Activated CD4-positive, alpha-beta T cell treated with anti-CD3 and anti-CD28 coated beads, Interleukin-2, amount 50 U/mL, for 48 hours (primary cell): Measurements from ENCODE around the gene CAP2.

ENCODE experiments used
- DNase-seq, 2 experiments: peaks; one replicate each; pipeline ENCODE4 v3.0.0-alpha.2; 2020

Gene CAP2

DNA sequence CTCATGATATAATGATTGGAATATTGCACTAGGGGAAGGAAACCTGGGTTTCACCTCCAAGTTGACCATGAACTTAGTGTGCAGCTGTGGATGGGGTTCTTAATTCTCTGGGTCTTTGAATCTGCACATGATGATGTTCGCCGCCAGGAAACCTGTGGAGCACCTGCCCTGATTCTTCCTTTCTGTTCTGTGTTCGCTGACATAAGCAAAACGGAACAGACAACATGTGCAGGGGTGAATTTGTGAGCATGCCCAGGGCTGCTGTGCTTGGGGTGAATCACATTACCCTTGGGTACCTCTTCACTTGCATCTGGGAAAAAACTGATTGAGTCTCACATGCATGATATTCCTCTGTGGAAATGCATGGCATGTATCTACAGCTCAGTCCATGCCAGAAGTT, 48.8 kb downstream of the CAP2 start:
- no peak for DNase-seq

DNA sequence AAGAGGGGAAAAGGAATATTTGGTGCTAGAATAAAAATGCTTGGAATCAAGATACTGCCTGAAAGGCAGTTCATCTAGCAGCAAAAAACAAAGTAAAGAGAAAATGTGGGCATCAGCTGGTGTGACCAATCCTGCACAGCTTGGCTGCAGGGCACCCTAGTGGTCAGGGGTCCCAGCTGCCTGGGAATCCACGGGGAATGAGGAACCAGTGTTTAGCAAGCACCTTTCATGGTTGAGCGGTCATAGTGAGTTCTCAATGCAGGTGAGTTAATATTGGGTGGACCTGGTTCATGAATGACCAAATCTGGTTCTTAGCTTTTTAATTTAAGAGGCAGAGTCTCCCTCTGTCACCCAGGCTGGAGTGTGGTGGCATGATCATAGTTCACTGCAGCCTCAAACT, 53.3 kb downstream of the CAP2 start:
- DNase-seq: no peak

DNA sequence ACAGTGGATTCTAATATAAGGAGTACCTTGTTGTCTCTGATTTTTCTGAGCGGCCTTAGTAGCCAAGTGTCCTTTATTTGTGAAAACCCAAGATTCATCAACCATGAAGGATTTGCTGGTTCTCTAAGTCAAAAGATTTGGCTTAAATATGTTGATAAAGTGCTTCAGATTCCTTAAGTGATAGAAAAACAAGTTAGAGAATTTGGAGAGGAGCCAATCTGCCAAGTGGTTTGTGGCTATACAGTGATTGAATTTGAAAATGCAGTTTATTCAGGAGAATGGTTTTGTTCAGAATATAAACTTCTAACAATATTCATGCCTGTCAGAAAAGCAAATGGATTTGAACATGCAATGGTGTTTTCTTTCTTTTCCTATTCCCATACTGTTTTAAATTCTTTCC, 54.8 kb downstream of the CAP2 start:
- DNase-seq: no peak

DNA sequence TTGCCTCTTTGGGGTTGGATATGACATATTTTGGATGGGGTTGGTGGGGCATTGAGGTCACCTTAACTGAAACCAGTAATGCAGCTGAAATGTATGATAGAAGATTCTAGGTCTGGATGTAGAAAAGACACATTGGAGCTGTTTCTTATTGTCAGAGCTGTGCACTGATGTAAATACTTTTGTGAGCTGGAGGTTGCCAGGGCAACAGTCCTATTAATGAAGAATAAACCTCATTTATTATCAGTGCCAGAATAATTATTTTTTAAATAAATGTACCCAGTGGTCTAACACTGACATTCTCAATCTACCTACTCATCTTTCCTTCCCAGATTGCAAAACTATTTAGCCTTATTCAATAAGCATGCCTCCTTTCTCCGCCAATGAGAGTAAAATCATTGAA, 57.0 kb downstream of the CAP2 start:
- DNase-seq: no peak

DNA sequence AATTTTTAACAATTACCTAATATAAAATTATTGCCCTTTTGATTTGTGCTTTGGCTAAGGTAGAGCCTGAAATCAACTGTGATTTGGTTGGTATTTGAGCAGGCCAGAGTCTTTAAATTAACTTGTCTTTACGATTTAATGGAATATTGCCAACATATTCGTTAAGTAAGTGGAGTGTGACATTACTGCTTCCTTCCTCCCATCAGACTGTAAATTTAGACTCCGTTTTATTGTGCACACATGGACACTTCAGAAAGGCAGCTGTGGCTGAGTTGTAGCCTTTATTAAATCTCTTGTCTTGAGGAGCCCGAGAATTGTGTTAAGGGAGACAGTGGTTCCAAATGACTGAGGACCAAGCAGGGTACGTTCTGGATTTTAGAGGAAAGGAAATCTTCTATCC, 57.4 kb downstream of the CAP2 start:
- DNase-seq: no peak

DNA sequence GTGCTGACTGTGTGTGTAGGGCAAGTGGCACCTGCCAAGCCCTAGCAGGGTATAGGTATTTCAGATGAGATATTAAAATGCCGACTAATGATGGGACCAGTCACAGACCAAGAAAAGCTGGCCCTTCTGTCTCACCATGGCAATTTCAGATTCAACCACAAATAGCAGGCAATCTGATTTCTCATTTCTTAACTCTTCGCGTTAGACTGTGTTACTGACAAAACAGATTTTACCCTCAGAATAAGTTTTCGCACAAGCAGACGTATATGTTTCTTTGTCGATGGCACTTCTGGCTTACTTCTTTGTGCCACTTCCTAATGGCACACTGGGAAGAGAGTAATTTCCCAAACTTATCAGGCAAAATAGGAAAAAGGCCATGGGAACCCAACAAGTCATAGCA, 58.7 kb downstream of the CAP2 start:
- no peak for DNase-seq

DNA sequence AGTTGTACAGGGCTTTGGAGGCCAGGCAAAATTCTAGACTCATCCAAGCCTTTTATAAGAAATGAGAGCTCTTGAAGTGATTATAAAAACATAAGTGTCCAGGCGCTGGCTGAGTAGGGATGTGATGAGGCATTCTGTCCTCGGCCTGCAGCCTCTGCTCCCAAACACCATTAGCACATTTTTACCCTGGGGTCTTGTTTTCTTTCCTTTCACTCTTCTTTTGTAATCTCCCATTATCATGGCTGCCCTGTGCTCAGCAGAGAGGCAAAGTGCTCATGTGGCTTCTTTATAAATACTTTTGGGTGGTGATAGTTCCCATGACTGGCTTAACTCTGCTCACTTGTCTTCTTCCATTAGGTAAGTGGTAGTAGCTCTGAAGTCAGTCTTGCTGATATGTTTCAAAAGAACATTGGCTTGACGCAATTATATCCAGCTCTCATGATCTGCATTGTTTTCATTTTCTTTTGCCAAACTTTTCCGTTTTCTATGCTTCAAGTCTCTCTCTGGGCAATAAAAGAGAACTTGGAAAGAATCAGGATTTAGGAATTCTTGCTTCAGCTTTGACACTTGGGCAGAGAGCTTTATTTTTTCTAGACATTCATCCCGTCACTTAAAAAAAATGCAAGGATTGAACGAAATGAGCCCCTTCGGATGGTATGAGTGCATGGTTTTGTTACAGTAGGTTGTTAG, 61.1 kb downstream of the CAP2 start:
- DNase-seq: no peak

DNA sequence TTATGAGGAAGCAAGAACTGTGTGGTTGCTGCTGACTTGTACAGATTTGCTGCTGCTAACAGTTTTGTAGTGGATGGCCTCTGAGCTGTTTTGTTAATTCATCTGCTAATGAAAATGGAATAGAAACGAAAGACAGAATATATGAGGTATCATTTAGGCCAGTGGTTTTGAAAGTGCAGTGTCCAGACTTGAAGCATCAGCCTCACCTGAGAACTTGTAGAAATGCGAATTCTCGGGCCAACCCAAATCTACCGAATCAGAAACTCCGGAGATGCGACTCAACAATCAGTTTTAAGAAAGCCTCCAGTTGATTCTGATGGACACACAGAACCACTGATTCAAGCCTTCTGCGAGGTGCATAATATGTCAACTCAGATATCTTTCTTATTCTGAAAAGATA, 62.5 kb downstream of the CAP2 start:
- DNase-seq: no peak

DNA sequence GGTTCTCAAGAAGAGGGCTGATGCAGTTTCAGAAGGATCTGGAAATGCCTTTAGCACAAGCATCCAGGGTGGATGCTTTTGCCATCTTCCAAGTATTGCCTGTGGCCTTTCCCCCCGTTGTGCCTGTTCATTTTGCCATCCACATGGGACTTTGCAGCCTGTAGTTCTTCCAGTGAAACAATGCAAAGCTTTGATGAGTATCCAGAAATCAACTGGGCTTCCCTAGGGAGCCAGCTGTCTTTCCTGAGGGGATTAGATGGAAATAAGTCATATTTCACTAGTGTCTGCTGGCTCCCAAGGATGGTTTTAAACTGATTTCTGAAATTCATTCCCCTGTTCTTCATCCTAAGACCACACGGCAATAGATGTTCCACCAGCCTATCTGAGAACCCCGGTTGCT, 63.3 kb downstream of the CAP2 start:
- no peak for DNase-seq

DNA sequence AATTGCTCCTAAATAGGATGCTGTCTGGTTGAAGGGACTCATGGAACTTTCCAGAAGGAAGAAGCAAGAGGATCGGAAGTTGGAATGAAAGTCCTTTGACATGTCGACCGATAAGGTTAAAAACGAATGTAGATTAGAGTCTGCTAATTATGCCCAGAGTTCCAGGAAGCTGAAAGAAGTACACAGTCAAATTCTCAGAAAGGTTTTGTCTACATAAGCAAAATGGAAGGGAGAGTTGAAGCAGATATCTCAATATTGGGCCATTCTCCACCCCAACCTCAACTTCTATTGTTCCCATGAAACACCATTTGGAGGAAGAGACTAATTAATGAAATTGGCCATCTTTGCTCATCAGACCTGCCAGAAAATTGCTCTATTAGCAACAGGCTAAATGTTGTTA, 64.0 kb downstream of the CAP2 start:
- no peak for DNase-seq

DNA sequence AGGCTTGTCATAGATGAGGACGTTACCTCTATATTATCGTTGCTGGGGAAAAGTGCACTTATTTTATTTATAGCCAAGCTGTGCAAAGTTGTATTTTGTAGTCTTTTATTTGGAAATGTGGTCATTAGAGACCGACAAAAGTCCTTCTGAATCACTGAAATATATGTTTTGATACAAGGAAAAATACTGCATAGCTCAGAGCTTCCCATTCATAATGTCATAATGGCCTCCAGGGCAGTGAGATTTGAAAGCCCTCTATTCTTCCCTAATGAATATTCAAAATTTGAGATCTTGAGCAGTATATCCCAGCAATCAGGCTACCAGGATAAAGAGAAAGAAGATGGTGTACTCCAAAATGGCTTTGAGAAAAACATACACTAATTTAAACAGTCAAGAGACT, 64.6 kb downstream of the CAP2 start:
- DNase-seq: no peak

DNA sequence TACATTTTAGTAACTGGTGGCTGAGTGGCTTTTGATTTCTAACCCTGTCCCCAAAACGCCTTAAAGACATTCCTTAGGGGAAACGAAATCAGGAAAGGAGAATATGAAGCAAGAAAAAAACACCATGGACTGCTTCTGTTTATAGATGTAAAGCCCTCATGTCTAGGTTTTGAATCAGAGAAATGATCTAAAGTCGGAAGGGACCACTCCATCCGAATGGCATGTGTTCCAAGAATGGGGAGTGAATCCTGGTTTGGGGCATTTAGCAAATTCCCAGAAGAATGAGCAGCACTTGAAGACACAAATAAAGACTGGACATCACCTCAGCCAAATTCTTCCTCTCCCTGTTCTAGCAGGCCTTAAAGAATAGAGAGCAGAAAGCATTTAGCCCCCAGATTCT, 65.6 kb downstream of the CAP2 start:
- no peak for DNase-seq

DNA sequence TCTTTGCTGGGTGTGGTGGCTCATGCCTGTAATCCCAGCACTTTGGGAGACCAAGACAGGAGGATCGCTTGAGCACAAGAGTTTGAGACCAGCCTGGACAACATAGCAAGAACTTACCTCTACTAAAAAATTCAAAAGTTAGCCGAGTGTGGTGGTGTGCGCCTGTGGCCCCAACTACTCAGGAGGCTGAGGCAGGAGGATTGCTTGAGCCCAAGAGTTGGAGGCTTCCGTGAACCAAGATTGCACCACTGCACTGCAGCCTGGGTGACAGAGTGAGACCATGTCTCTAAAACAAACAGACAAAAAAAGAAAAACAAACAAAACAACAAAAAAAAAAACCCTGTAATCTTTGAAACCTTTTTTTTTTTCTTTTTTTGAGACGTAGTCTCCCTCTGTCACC, 67.5 kb downstream of the CAP2 start:
- DNase-seq: no peak

DNA sequence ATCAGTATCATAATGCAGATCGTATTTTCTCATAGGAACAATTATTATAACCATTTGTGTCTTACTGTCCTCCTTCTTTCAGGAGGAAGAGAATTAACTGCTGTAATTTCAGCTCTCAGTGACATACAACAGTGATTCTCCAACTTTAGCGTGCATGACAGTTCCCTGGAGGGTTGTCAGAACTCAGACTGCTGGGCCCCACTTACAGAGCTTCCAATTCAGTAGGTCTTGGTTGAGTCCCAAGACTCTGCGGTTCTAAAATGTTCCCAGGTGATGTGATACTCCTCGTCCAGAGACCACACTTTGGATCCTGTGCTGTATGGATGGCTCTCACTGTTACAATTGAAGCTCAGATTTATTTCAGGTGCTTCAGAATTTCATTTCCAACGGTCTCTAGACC, 72.8 kb downstream of the CAP2 start:
- DNase-seq: no peak

DNA sequence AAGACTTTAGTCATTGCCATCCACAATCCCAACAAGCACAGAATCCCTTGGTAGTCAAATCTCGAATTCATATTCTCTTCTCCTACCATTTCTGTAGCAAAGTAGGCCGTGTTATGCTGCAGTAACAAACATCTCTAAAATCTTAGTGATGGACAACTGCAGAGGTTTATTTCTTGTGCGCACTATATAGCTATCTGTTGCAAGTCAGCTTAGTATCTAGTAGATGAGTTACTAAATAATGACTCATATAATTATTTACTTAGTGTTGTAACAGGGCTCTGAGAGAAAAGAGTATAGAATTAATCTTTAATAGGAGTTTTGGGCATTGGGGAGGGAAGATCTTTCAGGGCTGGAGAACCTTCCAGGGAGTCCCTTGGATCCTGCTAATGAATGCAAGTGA, 73.3 kb downstream of the CAP2 start:
- no peak for DNase-seq

DNA sequence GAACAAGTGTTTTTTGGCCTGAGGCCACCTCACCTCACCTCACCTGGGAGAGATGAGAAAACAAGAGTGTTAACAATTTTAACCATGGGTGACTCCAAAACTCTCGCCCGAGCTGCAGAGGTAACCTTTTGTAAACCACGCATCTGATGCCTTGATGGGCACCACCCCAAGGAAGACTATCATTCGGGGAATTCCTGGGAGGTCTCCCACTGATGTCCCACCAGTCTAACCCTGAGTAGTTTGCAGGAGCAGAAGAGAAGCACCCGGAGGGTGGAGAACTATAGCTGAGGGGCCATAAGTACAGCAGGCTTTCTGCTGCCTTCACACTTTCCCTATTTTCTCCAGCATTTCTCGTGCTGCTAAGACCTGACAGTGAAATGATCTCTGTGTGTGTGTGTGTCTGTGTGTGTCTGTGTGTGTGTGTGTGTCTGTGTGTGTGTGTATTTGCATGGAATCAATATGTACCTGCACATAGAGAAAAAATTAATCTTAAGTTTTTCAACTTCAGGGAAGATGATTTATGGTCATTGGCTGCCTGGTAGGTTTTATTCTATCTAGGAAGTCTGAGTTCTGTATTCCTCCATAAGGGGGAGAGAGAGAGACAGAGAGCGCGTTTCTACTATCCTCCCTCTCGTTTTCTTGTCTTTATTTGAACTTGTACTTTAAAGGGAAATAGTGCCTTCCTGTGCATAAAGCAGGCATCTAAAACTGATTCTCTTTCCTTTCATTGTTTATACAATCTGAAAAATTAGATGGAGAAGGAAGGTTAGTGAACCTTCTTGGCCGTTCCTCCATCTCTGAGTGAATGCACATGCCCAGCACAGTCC, 75.8 kb downstream of the CAP2 start:
- no peak for DNase-seq

DNA sequence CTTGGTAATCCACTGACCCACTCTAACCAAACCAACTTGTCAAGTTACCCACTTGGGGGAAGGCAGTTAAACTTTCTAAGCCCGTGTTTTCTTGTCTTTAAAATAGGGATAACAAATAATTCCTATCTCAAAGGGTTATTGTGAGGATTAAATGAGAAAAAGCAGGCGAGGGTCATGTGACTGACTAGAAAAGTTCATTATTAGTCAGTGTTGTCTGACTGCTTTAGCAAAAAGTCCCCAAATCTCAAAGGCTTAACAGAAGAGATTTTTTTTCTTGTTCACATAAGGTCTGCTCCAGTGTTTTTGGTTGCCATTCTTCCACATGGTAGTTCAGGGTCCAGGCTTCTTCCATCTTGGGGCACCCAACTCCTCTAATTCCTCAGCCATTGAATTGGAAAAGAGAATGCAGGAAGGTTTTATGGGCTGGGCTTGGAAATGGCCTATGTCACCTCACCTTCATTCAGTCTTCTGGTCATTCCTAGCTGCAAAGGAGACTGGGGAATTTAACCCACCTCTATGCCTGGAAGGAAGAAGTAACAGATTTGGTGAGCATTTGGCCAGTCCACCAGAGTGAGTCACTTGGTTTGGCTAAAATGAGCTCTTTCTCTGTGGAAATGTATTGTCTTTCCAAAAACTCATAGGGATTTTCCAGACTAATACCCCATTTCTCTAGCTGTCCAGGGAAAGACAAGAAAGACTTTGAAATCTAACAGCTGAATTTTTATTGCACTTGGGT, 77.0 kb downstream of the CAP2 start:
- DNase-seq: no peak

DNA sequence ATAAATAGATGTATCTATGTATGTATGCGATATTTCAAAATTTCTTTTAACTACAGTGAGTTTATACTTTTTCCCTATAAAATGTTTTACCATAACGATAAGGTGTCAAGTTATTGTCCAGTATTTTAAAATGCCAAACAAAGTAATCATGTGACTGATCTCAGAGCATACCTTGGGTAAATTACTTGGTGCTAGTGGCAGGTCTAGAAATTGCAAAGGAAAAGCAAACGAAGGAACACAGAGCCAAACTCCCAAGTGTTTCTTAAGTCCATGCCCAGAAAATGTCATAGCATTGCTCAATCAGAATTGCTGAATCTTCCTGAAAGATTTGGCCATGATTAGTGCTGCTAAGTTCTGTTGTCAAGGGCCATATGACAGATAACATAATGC, 77.5 kb downstream of the CAP2 start:
- DNase-seq: no peak

DNA sequence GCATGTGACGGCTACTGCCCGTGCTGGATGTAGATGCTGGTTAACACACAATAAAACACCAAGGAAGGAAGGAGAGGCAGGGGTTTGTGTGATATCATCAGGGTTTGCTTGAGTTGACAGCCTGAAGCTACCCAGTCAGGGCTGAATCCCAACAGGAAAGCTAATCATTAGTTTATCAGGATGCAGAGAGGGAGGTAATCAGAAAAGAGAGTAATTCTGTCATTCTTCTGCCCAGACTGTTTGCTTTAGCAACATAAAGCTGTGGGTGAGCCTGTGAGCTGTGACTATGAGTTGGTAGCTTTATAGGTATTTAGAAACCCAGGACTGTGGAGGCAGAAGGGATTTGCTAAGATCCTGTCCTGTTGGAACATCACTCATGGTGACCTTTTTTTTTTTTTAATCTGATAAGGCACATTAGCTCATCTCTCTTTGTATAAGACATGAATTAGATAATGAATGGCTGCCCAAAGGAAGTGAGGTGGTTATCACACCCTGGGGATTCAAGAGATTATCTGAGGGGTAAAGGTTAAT, 79.3 kb downstream of the CAP2 start:
- no peak for DNase-seq

DNA sequence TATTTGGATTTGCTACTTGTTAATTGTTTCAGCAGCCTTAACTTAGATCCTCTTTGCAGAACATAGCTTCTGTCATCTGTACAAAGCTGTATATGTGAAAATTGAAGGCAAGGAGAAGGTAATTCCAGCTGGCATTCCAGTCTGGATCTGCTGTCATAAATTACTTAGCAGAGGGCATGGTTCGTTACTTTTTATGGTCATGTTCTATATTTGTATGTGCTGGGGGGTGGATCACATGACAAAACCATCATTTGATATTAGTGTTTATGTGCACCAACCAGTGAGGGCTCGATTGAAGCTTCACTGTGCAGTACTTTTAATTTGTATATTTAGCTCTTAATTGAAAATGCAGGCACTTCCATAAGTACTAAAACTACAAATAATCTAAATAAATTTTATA, 80.2 kb downstream of the CAP2 start:
- DNase-seq: no peak

DNA sequence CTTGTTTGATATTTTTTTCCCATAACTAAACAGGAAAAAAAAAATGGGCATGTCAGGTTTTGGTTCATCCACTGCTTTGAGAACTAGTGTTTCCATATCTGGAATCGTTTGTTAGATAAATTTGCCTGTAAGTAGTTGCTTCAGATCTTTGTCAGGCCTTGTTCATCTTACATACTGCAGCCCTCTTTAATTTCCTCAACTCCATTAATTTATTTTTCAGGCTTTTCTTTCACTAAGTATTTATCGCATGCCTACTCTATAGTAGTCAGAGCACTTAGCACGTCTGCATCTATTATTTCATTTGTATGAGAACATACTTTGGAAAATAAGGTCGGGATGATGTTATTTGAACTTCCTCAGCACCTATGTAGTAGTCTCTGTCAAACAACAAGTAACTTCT, 80.9 kb downstream of the CAP2 start:
- DNase-seq: no peak

DNA sequence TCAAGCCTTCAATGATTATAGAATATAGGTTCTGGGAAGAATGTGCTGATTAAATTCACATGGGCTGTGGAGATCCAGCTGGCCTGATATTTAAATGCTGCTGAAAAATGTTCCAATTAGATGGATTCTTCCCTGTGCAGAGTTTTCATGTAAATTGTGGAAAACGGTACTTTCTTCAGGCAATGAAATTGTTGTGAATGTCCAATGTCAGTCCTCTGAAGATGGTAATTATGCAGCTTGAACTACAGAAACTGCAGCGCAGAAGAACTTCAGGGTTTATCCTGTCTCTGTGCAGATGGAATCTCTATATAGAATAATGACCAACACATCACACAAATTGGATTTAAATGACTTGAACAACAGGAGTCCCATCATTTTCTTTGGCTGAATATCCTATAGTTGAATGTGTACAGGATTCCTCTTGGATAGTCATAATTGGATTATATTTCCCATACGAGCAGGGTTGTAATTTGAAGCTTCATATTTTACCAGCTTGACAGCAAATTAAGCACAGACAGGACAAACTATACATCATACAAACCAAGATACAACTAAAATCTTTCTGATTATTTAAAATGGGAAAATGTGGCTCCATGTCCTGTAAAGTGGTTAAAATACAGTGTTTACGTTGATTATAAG, 82.3 kb downstream of the CAP2 start:
- no peak for DNase-seq

DNA sequence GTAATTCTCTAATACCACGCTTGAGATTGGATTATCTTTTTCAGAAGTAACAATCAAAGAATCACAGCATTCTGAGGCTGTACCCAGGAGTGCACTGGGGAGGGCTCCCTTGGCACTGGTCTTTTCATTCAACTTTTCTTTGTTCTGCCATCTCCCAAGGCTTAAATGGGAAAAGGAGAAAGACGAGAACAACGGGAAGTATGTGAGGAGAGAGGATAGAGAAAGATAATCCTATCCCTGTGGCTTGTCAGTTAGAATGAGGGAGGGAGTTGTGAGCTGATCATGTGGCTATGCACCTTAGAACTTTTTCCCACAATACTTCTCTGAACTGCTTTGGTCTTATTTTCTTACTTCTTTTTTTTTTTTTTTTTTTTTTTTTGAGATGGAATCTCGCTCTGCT, 83.1 kb downstream of the CAP2 start:
- DNase-seq: no peak
